Osteocyte (in vitro differentiated cells): ENCODE data around the gene HSPH1. TPM values are rescaled to one million over a fixed set of nuclear protein-coding genes. Genes with fewer than 3 reads are reported as not detected.

Experiments
- DNase-seq: peaks from one replicate; pipeline ENCODE4 v3.0.0; 2021; ENCODE audit warnings: mixed read lengths; ENCODE audit not compliant: unreplicated experiment; ENCODE audit errors: extremely low spot score
- H3K27ac Mint-ChIP-seq: one replicate; pipeline ENCODE4 v1.8.0; 2021; ENCODE audit warnings: mild to moderate bottlenecking, mixed read lengths; ENCODE audit not compliant: unreplicated experiment
- H3K27me3 Mint-ChIP-seq: one replicate; pipeline ENCODE4 v1.8.0; 2021; ENCODE audit warnings: mixed read lengths; ENCODE audit not compliant: unreplicated experiment
- H3K36me3 Mint-ChIP-seq: one replicate; pipeline ENCODE4 v1.8.0; 2021; ENCODE audit warnings: mixed read lengths; ENCODE audit not compliant: unreplicated experiment
- H3K4me1 Mint-ChIP-seq: one replicate; pipeline ENCODE4 v1.8.0; 2021; ENCODE audit warnings: mixed read lengths; ENCODE audit not compliant: unreplicated experiment
- H3K4me3 Mint-ChIP-seq: one replicate; pipeline ENCODE4 v1.8.0; 2021; ENCODE audit warnings: mild to moderate bottlenecking, moderate library complexity, mixed read lengths; ENCODE audit not compliant: unreplicated experiment
- H3K9me3 Mint-ChIP-seq: one replicate; pipeline ENCODE4 v1.8.0; 2021; ENCODE audit warnings: mixed read lengths; ENCODE audit not compliant: unreplicated experiment
- total RNA-seq: library from RNA; stranded (reverse); gene quantifications from 2 replicates; pipeline ENCODE4 v1.2.1, GENCODE V29; 2021
- TF ChIP-seq, protein P1 (sequence below): fragments of 200-600 bp; sonication (generic); IDR thresholded peaks from 2 replicates; pipeline ENCODE4 v1.5.0; 2021; ENCODE audit warnings: antibody characterized with exemption, mild to moderate bottlenecking, moderate library complexity

Gene HSPH1
- total RNA-seq, 1 donor from 2014 or later: 75.5 TPM

DNA sequence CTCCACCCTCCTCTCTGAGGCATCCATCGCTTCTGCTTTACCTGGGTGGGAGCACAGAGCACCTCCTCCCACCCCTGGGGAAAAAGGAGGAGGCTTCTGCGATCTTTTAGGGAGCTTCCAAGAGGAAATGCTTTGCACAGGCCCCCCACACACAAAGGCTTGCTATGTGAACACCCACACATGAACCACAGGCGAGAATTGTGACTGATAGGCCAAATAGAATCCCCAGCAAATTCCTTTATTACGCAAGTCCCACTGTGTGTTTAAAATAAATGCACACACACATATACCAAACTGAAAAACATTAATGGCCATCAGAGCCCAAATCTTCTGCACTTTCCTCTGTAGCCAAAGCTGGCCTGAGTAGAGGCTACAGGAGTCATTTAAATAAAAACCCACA lies 50.6 kb downstream of the HSPH1 start:
- H3K9me3 Mint-ChIP-seq: no peaks in the 10 kb centered on the region
- DNase-seq: no peak
- H3K27ac Mint-ChIP-seq: no peak overlapping the region
- H3K4me1 Mint-ChIP-seq: no peaks in the 10 kb centered on the region
- H3K27me3 Mint-ChIP-seq: peaks cover 63% of the 10 kb centered on the region
- H3K36me3 Mint-ChIP-seq: no peaks in the 10 kb centered on the region
- no peak overlapping the region for H3K4me3 Mint-ChIP-seq
- TF ChIP-seq, protein P1, sequence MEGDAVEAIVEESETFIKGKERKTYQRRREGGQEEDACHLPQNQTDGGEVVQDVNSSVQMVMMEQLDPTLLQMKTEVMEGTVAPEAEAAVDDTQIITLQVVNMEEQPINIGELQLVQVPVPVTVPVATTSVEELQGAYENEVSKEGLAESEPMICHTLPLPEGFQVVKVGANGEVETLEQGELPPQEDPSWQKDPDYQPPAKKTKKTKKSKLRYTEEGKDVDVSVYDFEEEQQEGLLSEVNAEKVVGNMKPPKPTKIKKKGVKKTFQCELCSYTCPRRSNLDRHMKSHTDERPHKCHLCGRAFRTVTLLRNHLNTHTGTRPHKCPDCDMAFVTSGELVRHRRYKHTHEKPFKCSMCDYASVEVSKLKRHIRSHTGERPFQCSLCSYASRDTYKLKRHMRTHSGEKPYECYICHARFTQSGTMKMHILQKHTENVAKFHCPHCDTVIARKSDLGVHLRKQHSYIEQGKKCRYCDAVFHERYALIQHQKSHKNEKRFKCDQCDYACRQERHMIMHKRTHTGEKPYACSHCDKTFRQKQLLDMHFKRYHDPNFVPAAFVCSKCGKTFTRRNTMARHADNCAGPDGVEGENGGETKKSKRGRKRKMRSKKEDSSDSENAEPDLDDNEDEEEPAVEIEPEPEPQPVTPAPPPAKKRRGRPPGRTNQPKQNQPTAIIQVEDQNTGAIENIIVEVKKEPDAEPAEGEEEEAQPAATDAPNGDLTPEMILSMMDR: no peak

DNA sequence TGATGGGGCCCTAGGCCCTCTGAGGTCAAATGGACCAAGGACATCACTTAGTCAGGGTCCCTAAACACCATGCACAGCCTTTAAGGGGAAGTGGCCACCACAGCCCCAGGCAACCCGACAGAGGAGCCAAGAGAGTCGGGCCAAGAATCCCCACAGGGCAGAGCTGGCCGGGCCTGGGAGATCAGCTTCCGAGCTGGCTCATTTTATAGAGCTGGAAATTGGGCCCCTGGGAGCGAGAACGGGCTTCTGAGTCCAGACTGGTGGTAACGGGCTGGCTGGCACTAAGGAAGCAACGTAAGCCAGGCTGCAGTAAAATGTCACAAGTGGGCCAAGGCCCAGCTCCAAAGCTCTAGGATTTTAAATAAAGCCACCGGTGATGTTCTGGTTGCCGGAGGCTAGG lies 51.1 kb downstream of the HSPH1 start:
- Mint-ChIP-seq H3K27me3 (peaks cover 62% of the 10 kb centered on the region), H3K9me3 (no peaks in the 10 kb centered on the region), H3K27ac (no peak overlapping the region), H3K4me3 (no peak overlapping the region), H3K4me1 (no peaks in the 10 kb centered on the region), H3K36me3 (no peaks in the 10 kb centered on the region)
- DNase-seq: no peak
- TF ChIP-seq, protein P1: no peak

DNA sequence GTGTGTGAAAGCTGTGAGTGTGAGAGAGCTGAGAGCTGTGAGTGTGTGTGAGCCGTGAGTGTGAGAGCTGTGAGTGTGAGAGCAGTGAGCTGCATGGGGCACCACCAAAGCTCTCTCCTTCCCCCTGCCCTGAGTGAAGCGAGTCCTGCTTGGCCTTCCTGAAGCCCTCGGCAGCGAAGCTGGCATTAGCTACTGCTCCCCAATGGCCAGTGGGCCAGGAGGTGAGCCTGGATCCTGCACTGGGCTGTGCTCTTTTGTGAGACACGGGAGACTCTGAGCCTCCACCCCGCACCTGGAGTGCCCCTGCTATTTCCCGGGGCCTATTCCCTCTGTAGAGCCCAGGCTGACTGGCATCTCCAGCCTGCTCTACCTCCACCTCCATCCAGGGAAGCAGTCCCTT lies 51.5 kb downstream of the HSPH1 start:
- Mint-ChIP-seq H3K27me3 (peaks cover 60% of the 10 kb centered on the region), H3K4me1 (no peaks in the 10 kb centered on the region), H3K9me3 (no peaks in the 10 kb centered on the region), H3K27ac (no peak overlapping the region), H3K4me3 (no peak overlapping the region), H3K36me3 (no peaks in the 10 kb centered on the region)
- TF ChIP-seq, protein P1: no peak
- DNase-seq: no peak

DNA sequence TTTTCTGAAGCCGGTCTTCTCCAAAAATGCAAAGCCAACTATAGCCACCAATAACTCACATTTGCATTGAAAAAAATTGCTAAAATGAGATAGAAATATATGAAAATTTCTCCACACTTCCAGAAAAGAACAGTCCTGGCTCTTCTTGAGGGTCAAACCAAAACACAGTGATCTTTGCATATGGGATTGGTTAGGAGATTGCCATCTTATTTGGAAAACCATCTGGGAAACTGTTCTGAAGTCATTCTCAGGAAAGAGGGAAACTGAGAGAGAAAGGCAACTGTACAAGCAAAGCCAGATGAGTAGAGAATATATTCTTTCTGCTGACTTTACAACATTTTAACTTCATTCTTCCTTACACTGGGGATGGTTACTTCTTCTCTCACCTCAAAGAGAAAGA lies 54.6 kb downstream of the HSPH1 start:
- Mint-ChIP-seq H3K4me3 (no peak overlapping the region), H3K4me1 (no peaks in the 10 kb centered on the region), H3K27me3 (peaks cover 54% of the 10 kb centered on the region), H3K36me3 (no peaks in the 10 kb centered on the region), H3K9me3 (no peaks in the 10 kb centered on the region), H3K27ac (no peak overlapping the region)
- no peak for DNase-seq
- TF ChIP-seq, protein P1: no peak

DNA sequence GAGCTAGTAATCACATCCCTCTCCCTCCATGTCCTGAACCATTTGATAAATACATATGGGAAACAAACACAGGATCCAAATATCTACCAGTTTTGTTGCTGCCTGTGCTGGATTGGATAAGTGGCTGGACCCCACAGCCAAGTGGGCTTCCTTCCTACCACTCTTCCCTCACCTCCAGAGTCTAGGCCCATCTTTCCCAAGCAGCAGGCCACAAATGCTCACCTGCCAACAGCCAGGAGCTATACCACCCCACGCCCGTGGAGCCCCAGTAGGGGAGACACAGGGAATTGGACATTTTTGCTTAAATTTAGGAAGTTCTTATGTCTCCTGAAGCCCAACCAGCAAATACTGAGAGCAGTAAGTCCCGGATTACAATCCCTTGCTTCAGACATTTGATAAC lies 55.8 kb downstream of the HSPH1 start:
- H3K36me3 Mint-ChIP-seq: no peaks in the 10 kb centered on the region
- TF ChIP-seq, protein P1: no peak
- no peak for DNase-seq
- no peak overlapping the region for H3K4me3 Mint-ChIP-seq
- no peaks in the 10 kb centered on the region for H3K9me3 Mint-ChIP-seq
- H3K27me3 Mint-ChIP-seq: peaks cover 54% of the 10 kb centered on the region
- H3K27ac Mint-ChIP-seq: no peak overlapping the region
- no peaks in the 10 kb centered on the region for H3K4me1 Mint-ChIP-seq
